DND-41 (cell line): ENCODE results near the gene PPDPF.

Source experiments
- CTCF ChIP-seq: IDR thresholded peaks from 2 replicates; pipeline ENCODE4 v1.5.1; 2012; ENCODE audit warnings: borderline replicate concordance, low read length, moderate library complexity, mild to moderate bottlenecking; ENCODE audit not compliant: poor library complexity, severe bottlenecking; ENCODE audit errors: extremely low read depth
- EZH2 ChIP-seq: IDR thresholded peaks from 3 replicates; pipeline ENCODE4 v1.6.1; 2012; ENCODE audit warnings: borderline replicate concordance, low read depth, mild to moderate bottlenecking, moderate library complexity, low read length, inconsistent platforms; ENCODE audit not compliant: severe bottlenecking

GRCh38 chr20:63544958-63545516 lies 24.5 kb downstream of the PPDPF start:
- TF ChIP-seq CTCF, result no peak
- no peak for TF ChIP-seq EZH2
